H9 (cell line): ENCODE measurements around the gene KCNK16. TPM values are rescaled to one million over a fixed set of nuclear protein-coding genes. Genes with fewer than 3 reads are reported as not detected.

Source experiments
- DNase-seq: peaks from one replicate; pipeline ENCODE4 v3.0.0-alpha.2; 2017
- H2AFZ ChIP-seq: one replicate; pipeline ENCODE4 v1.6.1; 2013; ENCODE audit warnings: mild to moderate bottlenecking, low read length, control low read depth, moderate library complexity
- H2AK5ac ChIP-seq: 2 replicates; pipeline ENCODE4 v1.6.1; 2013; ENCODE audit warnings: low read length, control low read depth, mixed read lengths; ENCODE audit not compliant: insufficient read length
- H2BK120ac ChIP-seq: one replicate; pipeline ENCODE4 v1.6.1; 2013; ENCODE audit warnings: low read depth, mild to moderate bottlenecking, low read length, control low read depth, inconsistent platforms; ENCODE audit not compliant: poor library complexity, severe bottlenecking
- H2BK12ac ChIP-seq: 2 replicates; pipeline ENCODE4 v1.6.1; 2013; ENCODE audit warnings: low read length, control low read depth, mixed read lengths, low read depth; ENCODE audit not compliant: insufficient read length
- H2BK15ac ChIP-seq: 2 replicates; pipeline ENCODE4 v1.6.1; 2013; ENCODE audit warnings: low read depth, low read length, control low read depth
- H2BK20ac ChIP-seq: one replicate; pipeline ENCODE4 v1.6.1; 2013; ENCODE audit warnings: low read depth, mild to moderate bottlenecking, low read length, control low read depth, inconsistent platforms; ENCODE audit not compliant: poor library complexity, severe bottlenecking
- H2BK5ac ChIP-seq: 2 replicates; pipeline ENCODE4 v1.6.1; 2013; ENCODE audit warnings: low read length, control low read depth, mixed read lengths; ENCODE audit not compliant: insufficient read length
- H3K14ac ChIP-seq: 2 replicates; pipeline ENCODE4 v1.6.1; 2013; ENCODE audit warnings: low read length, control low read depth; ENCODE audit not compliant: insufficient read depth
- H3K18ac ChIP-seq: 2 replicates; pipeline ENCODE4 v1.6.1; 2013; ENCODE audit warnings: low read depth, mild to moderate bottlenecking, mixed read lengths, low read length, control low read depth; ENCODE audit not compliant: insufficient read length
- H3K23ac ChIP-seq: 2 replicates; pipeline ENCODE4 v1.6.1; 2013; ENCODE audit warnings: low read length, control low read depth, mixed read lengths, low read depth; ENCODE audit not compliant: insufficient read length
- H3K23me2 ChIP-seq: 2 replicates; pipeline ENCODE4 v1.6.1; 2013; ENCODE audit warnings: low read depth, mild to moderate bottlenecking, mixed read lengths, low read length, control low read depth; ENCODE audit not compliant: insufficient read length, poor library complexity, severe bottlenecking
- H3K27ac ChIP-seq: 2 replicates; pipeline ENCODE4 v1.5.1; 2013; ENCODE audit warnings: low read length, control low read depth, mixed read lengths, low read depth; ENCODE audit not compliant: insufficient read length
- H3K27me3 ChIP-seq: 2 replicates; pipeline ENCODE4 v1.6.1; 2013; ENCODE audit warnings: low read length, control low read depth, inconsistent platforms; ENCODE audit not compliant: insufficient read depth
- H3K4ac ChIP-seq: 2 replicates; pipeline ENCODE4 v1.6.1; 2013; ENCODE audit warnings: low read depth, mild to moderate bottlenecking, control low read depth, inconsistent platforms, low read length, moderate library complexity
- H3K4me1 ChIP-seq: 2 replicates; pipeline ENCODE4 v1.6.1; 2013; ENCODE audit warnings: low read length, control low read depth, inconsistent platforms; ENCODE audit not compliant: insufficient read depth
- H3K4me2 ChIP-seq: 2 replicates; pipeline ENCODE4 v1.6.1; 2013; ENCODE audit warnings: low read length, control low read depth, mixed read lengths; ENCODE audit not compliant: insufficient read length, insufficient read depth
- H3K56ac ChIP-seq: 2 replicates; pipeline ENCODE4 v1.6.1; 2013; ENCODE audit warnings: low read depth, mild to moderate bottlenecking, mixed read lengths, low read length, control low read depth; ENCODE audit not compliant: insufficient read length
- H3K79me1 ChIP-seq: 2 replicates; pipeline ENCODE4 v1.6.1; 2013; ENCODE audit warnings: low read depth, mild to moderate bottlenecking, moderate library complexity, low read length, control low read depth, inconsistent platforms; ENCODE audit not compliant: insufficient read depth, poor library complexity, severe bottlenecking
- H3K79me2 ChIP-seq: 2 replicates; pipeline ENCODE4 v1.6.1; 2013; ENCODE audit warnings: low read length, control low read depth, inconsistent platforms; ENCODE audit not compliant: insufficient read depth
- H3K9ac ChIP-seq: 2 replicates; pipeline ENCODE4 v1.6.1; 2013; ENCODE audit warnings: low read length, control low read depth, mixed read lengths; ENCODE audit not compliant: insufficient read length; ENCODE audit errors: extremely low read depth
- H3K9me3 ChIP-seq: one replicate; pipeline ENCODE4 v1.6.1; 2013; ENCODE audit warnings: low read depth, low read length, inconsistent platforms; ENCODE audit not compliant: control insufficient read depth
- H3T11ph ChIP-seq: one replicate; pipeline ENCODE4 v1.6.1; 2013; ENCODE audit warnings: mild to moderate bottlenecking, low read length, control low read depth, inconsistent platforms
- H4K20me1 ChIP-seq: one replicate; pipeline ENCODE4 v1.6.1; 2013; ENCODE audit not compliant: control insufficient read depth, insufficient read length, insufficient read depth
- H4K5ac ChIP-seq: 2 replicates; pipeline ENCODE4 v1.6.1; 2013; ENCODE audit warnings: low read depth, mild to moderate bottlenecking, mixed read lengths, low read length, control low read depth; ENCODE audit not compliant: insufficient read length
- H4K8ac ChIP-seq: replicated peaks from 2 replicates; pipeline ENCODE4 v1.6.1; 2013; ENCODE audit warnings: low read length, control low read depth, mixed read lengths, low read depth; ENCODE audit not compliant: insufficient read length
- H4K91ac ChIP-seq: 2 replicates; pipeline ENCODE4 v1.6.1; 2013; ENCODE audit warnings: low read depth, mild to moderate bottlenecking, moderate library complexity, mixed read lengths, low read length, control low read depth; ENCODE audit not compliant: insufficient read length
- H3K27ac Mint-ChIP-seq, 3 experiments: 2 replicates in 2 of 3; 3 replicates in 1 of 3; pipeline ENCODE4 v1.8.0; 2020 to 2021; ENCODE audit warnings: mixed read lengths in 3 of 3, mild to moderate bottlenecking in 1 of 3, moderate library complexity in 1 of 3
- H3K27me3 Mint-ChIP-seq: 2 replicates; pipeline ENCODE4 v1.8.0; 2021; ENCODE audit warnings: low read depth, mild to moderate bottlenecking, moderate library complexity, mixed read lengths
- H3K36me3 Mint-ChIP-seq, 3 experiments: 2 replicates in 2 of 3; 3 replicates in 1 of 3; pipeline ENCODE4 v1.8.0; 2020 to 2021; ENCODE audit warnings: low read depth in 3 of 3, mixed read lengths in 3 of 3; ENCODE audit not compliant: insufficient read depth in 1 of 3
- H3K4me1 Mint-ChIP-seq, 2 experiments: 2 replicates each; pipeline ENCODE4 v1.8.0; 2020; ENCODE audit warnings: mixed read lengths in 2 of 2
- H3K4me3 Mint-ChIP-seq, 2 experiments: 2 replicates in 1 of 2; 3 replicates in 1 of 2; pipeline ENCODE4 v1.8.0; 2020 to 2021; ENCODE audit warnings: mild to moderate bottlenecking in 2 of 2, mixed read lengths in 2 of 2, moderate library complexity in 1 of 2
- H3K9me3 Mint-ChIP-seq, 2 experiments: 2 replicates in 1 of 2; 3 replicates in 1 of 2; pipeline ENCODE4 v1.8.0; 2020; ENCODE audit warnings: mild to moderate bottlenecking in 2 of 2, mixed read lengths in 2 of 2, moderate library complexity in 1 of 2
- WGBS: extraction: QIAGEN DNeasy Blood & Tissue Kit; methylation state at CpG from one replicate; pipeline ENCODE4 v1.1.7; 2013; ENCODE audit warnings: missing lambda C conversion rate, low lambda C conversion rate, mixed read lengths; ENCODE audit not compliant: insufficient read length; ENCODE audit errors: extremely low coverage; 5-methylcytosine and 5-hydroxymethylcytosine counted together
- total RNA-seq: library from RNA; stranded (reverse); gene quantifications from 2 replicates; pipeline ENCODE4 v1.2.1, GENCODE V29; 2021
- TF ChIP-seq, protein P1 (sequence below): fragments of 200-600 bp; sonication (generic); conservative IDR thresholded peaks from 3 replicates; pipeline ENCODE4 v1.8.0; 2021; ENCODE audit warnings: antibody characterized with exemption, mild to moderate bottlenecking

KCNK16 gene
- total RNA-seq, 1 experiment from 2014 or later, result not detected

GRCh38 chr6:39300739-39301138, 21.8 kb downstream of the KCNK16 start:
- Mint-ChIP-seq H3K27me3 (peaks cover 7% of the 10 kb centered on the region; the same call in 1 of the 2 replicates), H3K27ac (no peak overlapping the region), H3K4me3 (no peak overlapping the region), H3K4me1 (peaks cover 27 to 28% of the 10 kb centered on the region in 2 experiments), H3K9me3 (no peaks in the 10 kb centered on the region; a peak in 1 of 5 replicates), H3K36me3 (no peaks in the 10 kb centered on the region)
- Histone ChIP-seq H2BK15ac (no peak overlapping the region), H3T11ph (no peak overlapping the region), H3K79me2 (no peaks in the 10 kb centered on the region), H2AFZ (no peak overlapping the region), H4K5ac (no peak overlapping the region), H2AK5ac (no peak overlapping the region), H3K4me1 (0 out of 2 replicates have a peak, but pooled peaks cover 2% of the 10 kb centered on the region), H4K20me1 (no peaks in the 10 kb centered on the region), H2BK120ac (no peak overlapping the region), H2BK5ac (no peak overlapping the region), H3K79me1 (no peaks in the 10 kb centered on the region), H3K9me3 (no peaks in the 10 kb centered on the region), H3K27ac (no peak overlapping the region), H2BK20ac (no peak overlapping the region), H3K4me2 (no peak overlapping the region), H2BK12ac (no peak overlapping the region), H3K14ac (no peak overlapping the region), H3K27me3 (no peaks in the 10 kb centered on the region), H3K56ac (no peak overlapping the region), H3K23me2 (no peaks in the 10 kb centered on the region), H3K23ac (no peak overlapping the region), H3K4ac (no peak overlapping the region), H3K18ac (no peak overlapping the region), H4K91ac (no peak overlapping the region), H3K9ac (no peak overlapping the region), H4K8ac (no peak overlapping the region)
- TF ChIP-seq, protein P1, sequence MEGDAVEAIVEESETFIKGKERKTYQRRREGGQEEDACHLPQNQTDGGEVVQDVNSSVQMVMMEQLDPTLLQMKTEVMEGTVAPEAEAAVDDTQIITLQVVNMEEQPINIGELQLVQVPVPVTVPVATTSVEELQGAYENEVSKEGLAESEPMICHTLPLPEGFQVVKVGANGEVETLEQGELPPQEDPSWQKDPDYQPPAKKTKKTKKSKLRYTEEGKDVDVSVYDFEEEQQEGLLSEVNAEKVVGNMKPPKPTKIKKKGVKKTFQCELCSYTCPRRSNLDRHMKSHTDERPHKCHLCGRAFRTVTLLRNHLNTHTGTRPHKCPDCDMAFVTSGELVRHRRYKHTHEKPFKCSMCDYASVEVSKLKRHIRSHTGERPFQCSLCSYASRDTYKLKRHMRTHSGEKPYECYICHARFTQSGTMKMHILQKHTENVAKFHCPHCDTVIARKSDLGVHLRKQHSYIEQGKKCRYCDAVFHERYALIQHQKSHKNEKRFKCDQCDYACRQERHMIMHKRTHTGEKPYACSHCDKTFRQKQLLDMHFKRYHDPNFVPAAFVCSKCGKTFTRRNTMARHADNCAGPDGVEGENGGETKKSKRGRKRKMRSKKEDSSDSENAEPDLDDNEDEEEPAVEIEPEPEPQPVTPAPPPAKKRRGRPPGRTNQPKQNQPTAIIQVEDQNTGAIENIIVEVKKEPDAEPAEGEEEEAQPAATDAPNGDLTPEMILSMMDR, result no peak
- no peak for DNase-seq
- no CpG with 5 or more reads among the region's 6 CpGs for WGBS
